MM.1S (cell line): ENCODE data around the gene FLRT2.

Experiments used
- DNase-seq: peaks from one replicate; pipeline ENCODE4 v3.0.0-alpha.2; 2015
- H2AFZ ChIP-seq: fragments of 300-600 bp; sonication (generic); 2 replicates; pipeline ENCODE4 v1.6.0; 2016; ENCODE audit warnings: antibody characterized with exemption, low read length
- H3F3A ChIP-seq: fragments of 300-600 bp; sonication (generic); 2 replicates; pipeline ENCODE4 v1.6.1; 2016; ENCODE audit warnings: mild to moderate bottlenecking, antibody characterized with exemption, low read length, moderate library complexity, mixed read lengths; ENCODE audit not compliant: insufficient read depth
- H3K27ac ChIP-seq: fragments of 300-600 bp; sonication (generic); 2 replicates; pipeline ENCODE4 v1.5.1; 2016; ENCODE audit warnings: mild to moderate bottlenecking, low read length
- H3K27me3 ChIP-seq: fragments of 300-600 bp; sonication (generic); replicated peaks from 2 replicates; pipeline ENCODE4 v1.6.0; 2016; ENCODE audit warnings: low read length; ENCODE audit not compliant: insufficient read depth
- H3K36me3 ChIP-seq: fragments of 300-600 bp; sonication (generic); replicated peaks from 2 replicates; pipeline ENCODE4 v1.6.1; 2016; ENCODE audit warnings: mild to moderate bottlenecking, low read length, mixed read lengths; ENCODE audit not compliant: insufficient read depth
- H3K4me1 ChIP-seq: fragments of 300-600 bp; sonication (generic); 2 replicates; pipeline ENCODE4 v1.6.1; 2016; ENCODE audit warnings: low read length, mixed read lengths
- H3K4me2 ChIP-seq: fragments of 300-600 bp; sonication (generic); 2 replicates; pipeline ENCODE4 v1.6.0; 2016; ENCODE audit warnings: low read depth, low read length
- H3K4me3 ChIP-seq: fragments of 300-600 bp; sonication (generic); 2 replicates; pipeline ENCODE4 v1.5.1; 2016; ENCODE audit warnings: low read length, mixed read lengths
- H3K79me2 ChIP-seq: fragments of 300-600 bp; sonication (generic); 2 replicates; pipeline ENCODE4 v1.6.1; 2016; ENCODE audit warnings: mixed run types, low read length, mixed read lengths
- H3K9ac ChIP-seq: fragments of 300-600 bp; sonication (generic); 2 replicates; pipeline ENCODE4 v1.6.1; 2016; ENCODE audit warnings: low read length, mixed read lengths
- H3K9me2 ChIP-seq: fragments of 300-600 bp; sonication (generic); replicated peaks from 2 replicates; pipeline ENCODE4 v1.6.1; 2016; ENCODE audit warnings: mild to moderate bottlenecking, low read length, mixed read lengths; ENCODE audit not compliant: insufficient read depth
- H3K9me3 ChIP-seq: fragments of 300-600 bp; sonication (generic); replicated peaks from 2 replicates; pipeline ENCODE4 v1.6.1; 2016; ENCODE audit warnings: mild to moderate bottlenecking, low read length, mixed read lengths; ENCODE audit not compliant: insufficient read depth
- H4K20me1 ChIP-seq: fragments of 300-600 bp; sonication (generic); 2 replicates; pipeline ENCODE4 v1.6.1; 2016; ENCODE audit warnings: mild to moderate bottlenecking, low read length, moderate library complexity, mixed read lengths; ENCODE audit not compliant: insufficient read depth
- CTCF ChIP-seq: fragments of 300-600 bp; sonication (generic); IDR thresholded peaks from 2 replicates; pipeline ENCODE4 v1.5.1; 2016; ENCODE audit warnings: antibody characterized with exemption, low read length, mixed read lengths
- EZH2 ChIP-seq: fragments of 300-600 bp; sonication (generic); optimal IDR thresholded peaks from 2 replicates; pipeline ENCODE3; 2017; ENCODE audit warnings: low read depth, mild to moderate bottlenecking, antibody characterized with exemption, low read length, mixed read lengths
- EZH2phosphoT487 ChIP-seq: fragments of 300-600 bp; sonication (generic); IDR thresholded peaks from 2 replicates; pipeline ENCODE4 v1.6.1; 2018; ENCODE audit warnings: antibody characterized with exemption, low read length

FLRT2 gene

GRCh38 chr14:85501751-85502150, 28.2 kb upstream of the FLRT2 start:
- TF ChIP-seq EZH2phosphoT487, result no peak
- no peak for TF ChIP-seq CTCF
- no peak for TF ChIP-seq EZH2
- no peak for DNase-seq
- H3K9ac ChIP-seq, result no peak overlapping the region

GRCh38 chr14:85508863-85509262, 21.1 kb upstream of the FLRT2 start:
- H2AFZ ChIP-seq, result no peak overlapping the region
- no peak overlapping the region for H3K27ac ChIP-seq
- no peaks in the 10 kb centered on the region for H3K9me3 ChIP-seq
- H3K36me3 ChIP-seq, result no peaks in the 10 kb centered on the region
- H3K9ac ChIP-seq, result no peak overlapping the region
- no peak for DNase-seq
- H3K4me2 ChIP-seq, result no peak overlapping the region
- H3K79me2 ChIP-seq, result no peaks in the 10 kb centered on the region
- no peaks in the 10 kb centered on the region for H3K9me2 ChIP-seq
- TF ChIP-seq EZH2phosphoT487 (no peak), CTCF (no peak), EZH2 (no peak)
- H3F3A ChIP-seq, result no peaks in the 10 kb centered on the region
- no peaks in the 10 kb centered on the region for H4K20me1 ChIP-seq
- no peaks in the 10 kb centered on the region for H3K4me1 ChIP-seq
- no peak overlapping the region for H3K4me3 ChIP-seq
- no peaks in the 10 kb centered on the region for H3K27me3 ChIP-seq

More at GRCh38 chr14:85501751-85502150, 28.2 kb upstream of the FLRT2 start:
- H2AFZ ChIP-seq, result no peak overlapping the region
- H3K9me3 ChIP-seq, result no peaks in the 10 kb centered on the region
- no peaks in the 10 kb centered on the region for H4K20me1 ChIP-seq
- H3K79me2 ChIP-seq, result no peaks in the 10 kb centered on the region
- no peaks in the 10 kb centered on the region for H3K4me1 ChIP-seq
- no peak overlapping the region for H3K27ac ChIP-seq
- H3F3A ChIP-seq, result no peaks in the 10 kb centered on the region
- H3K9me2 ChIP-seq, result no peaks in the 10 kb centered on the region
- no peaks in the 10 kb centered on the region for H3K36me3 ChIP-seq
- no peak overlapping the region for H3K4me2 ChIP-seq
- no peak overlapping the region for H3K4me3 ChIP-seq
- no peaks in the 10 kb centered on the region for H3K27me3 ChIP-seq

- TF ChIP-seq EZH2phosphoT487 (no peak), EZH2 (no peak), CTCF (no peak)
- no peaks in the 10 kb centered on the region for H3K4me1 ChIP-seq
- no peaks in the 10 kb centered on the region for H3K9me2 ChIP-seq
- no peaks in the 10 kb centered on the region for H3K27me3 ChIP-seq
- no peak overlapping the region for H3K4me3 ChIP-seq
- H3K36me3 ChIP-seq, result no peaks in the 10 kb centered on the region
- no peaks in the 10 kb centered on the region for H3K9me3 ChIP-seq
- H2AFZ ChIP-seq, result no peak overlapping the region
- H3K79me2 ChIP-seq, result no peaks in the 10 kb centered on the region
- H3F3A ChIP-seq, result no peaks in the 10 kb centered on the region
- no peak for DNase-seq
- H3K9ac ChIP-seq, result no peak overlapping the region
- no peak overlapping the region for H3K4me2 ChIP-seq
- H3K27ac ChIP-seq, result no peak overlapping the region
- no peaks in the 10 kb centered on the region for H4K20me1 ChIP-seq
Observed at GRCh38 chr14:85512451-85512850, 17.5 kb upstream of the FLRT2 start.
